ENCODE results near the gene FBXO41. TPM values are rescaled to one million over a fixed set of nuclear protein-coding genes. Genes with fewer than 3 reads are reported as not detected.

Gene FBXO41
- polyA plus RNA-seq, 1 donor from 2014 or later = 6.0 TPM

GRCh38 chr2:73218298-73218697 lies 66.0 kb downstream of the FBXO41 start:
- Histone ChIP-seq H3K9ac (ENCODE audit: low read length) (no peak overlapping the region), H3K9me3 (ENCODE audit: low read length) (no peaks in the 10 kb centered on the region), H3K79me2 (replicated peaks; ENCODE audit: insufficient read depth, low read length) (no peaks in the 10 kb centered on the region), H3F3A (ENCODE audit: insufficient read depth, low read length, poor library complexity, severe bottlenecking) (no peaks in the 10 kb centered on the region), H4K20me1 (ENCODE audit: insufficient read depth) (no peaks in the 10 kb centered on the region), H3K4me2 (ENCODE audit: low read length) (no peak overlapping the region), H3K27ac (ENCODE audit: low read length) (no peak overlapping the region), H2AFZ (ENCODE audit: low read depth, low read length) (no peak overlapping the region), H3K4me3 (ENCODE audit: low read length) (no peak overlapping the region), H3K27me3 (ENCODE audit: insufficient read depth, low read depth, low read length) (no peaks in the 10 kb centered on the region), H3K9me2 (ENCODE audit: insufficient read depth, low read length) (no peaks in the 10 kb centered on the region), H3K36me3 (ENCODE audit: insufficient read depth, low read length) (peaks cover 6% of the 10 kb centered on the region)
- TF ChIP-seq EZH2 (IDR thresholded peaks at IDR 0.05; ENCODE audit: borderline replicate concordance, insufficient read depth, low read length, poor library complexity, severe bottlenecking) (no peak), SMC3 (conservative IDR thresholded peaks at IDR 0.05; ENCODE audit: poor library complexity) (no peak), TAF1 (IDR thresholded peaks at IDR 0.05; ENCODE audit: low read depth) (no peak), POLR2AphosphoS5 (IDR thresholded peaks at IDR 0.05) (no peak), CTCF (IDR thresholded peaks at IDR 0.05; ENCODE audit: poor library complexity, severe bottlenecking) (no peak), RAD21 (conservative IDR thresholded peaks at IDR 0.05) (no peak)

- Histone ChIP-seq H3K4me2 (ENCODE audit: low read length) (no peak overlapping the region), H3K9me3 (ENCODE audit: low read length) (no peaks in the 10 kb centered on the region), H3F3A (ENCODE audit: insufficient read depth, low read length, poor library complexity, severe bottlenecking) (no peaks in the 10 kb centered on the region), H3K9me2 (ENCODE audit: insufficient read depth, low read length) (no peaks in the 10 kb centered on the region), H3K27me3 (ENCODE audit: insufficient read depth, low read depth, low read length) (no peaks in the 10 kb centered on the region), H4K20me1 (ENCODE audit: insufficient read depth) (no peaks in the 10 kb centered on the region), H3K4me3 (ENCODE audit: low read length) (no peak overlapping the region), H3K9ac (ENCODE audit: low read length) (no peak overlapping the region), H3K27ac (ENCODE audit: low read length) (no peak overlapping the region), H2AFZ (ENCODE audit: low read depth, low read length) (no peak overlapping the region), H3K36me3 (ENCODE audit: insufficient read depth, low read length) (peaks cover 6% of the 10 kb centered on the region), H3K79me2 (replicated peaks; ENCODE audit: insufficient read depth, low read length) (no peaks in the 10 kb centered on the region)
- TF ChIP-seq MXI1 (conservative IDR thresholded peaks at IDR 0.05; ENCODE audit: poor library complexity, severe bottlenecking) (no peak), EP300 (conservative IDR thresholded peaks at IDR 0.05; ENCODE audit: poor library complexity, severe bottlenecking) (no peak), SMC3 (conservative IDR thresholded peaks at IDR 0.05; ENCODE audit: poor library complexity) (no peak), TAF1 (IDR thresholded peaks at IDR 0.05; ENCODE audit: low read depth) (no peak), EZH2 (IDR thresholded peaks at IDR 0.05; ENCODE audit: borderline replicate concordance, insufficient read depth, low read length, poor library complexity, severe bottlenecking) (no peak), POLR2AphosphoS5 (IDR thresholded peaks at IDR 0.05) (no peak), REST (IDR thresholded peaks at IDR 0.05; ENCODE audit: borderline replicate concordance) (no peak), RAD21 (conservative IDR thresholded peaks at IDR 0.05) (no peak), CTCF (IDR thresholded peaks at IDR 0.05; ENCODE audit: poor library complexity, severe bottlenecking) (no peak)
These were observed 66.5 kb downstream of the FBXO41 start for GRCh38 chr2:73217826-73218225.

All from neural cell (in vitro differentiated cells).